GM21717 (cell line): ENCODE measurements around the gene ANKRD62.

Experiments used
- ATAC-seq: cut with Tn5 transposase; IDR thresholded peaks from one replicate; pipeline ENCODE4 v1.9.1; 2021; ENCODE audit warnings: mild to moderate bottlenecking, moderate library complexity; ENCODE audit not compliant: unreplicated experiment

ANKRD62 gene

GRCh38 chr18:12093520-12094257, at the start of gene ANKRD62:
ANKRD62 (plus strand) TSS chr18:12093843; CDS start chr18:12094018, 175 bp downstream.
- no peak for ATAC-seq

GRCh38 chr18:12044591-12044990, 49.1 kb upstream of the ANKRD62 start:
- ATAC-seq: no peak

GRCh38 chr18:12046046-12046750, 47.4 kb upstream of the ANKRD62 start:
- no peak for ATAC-seq

GRCh38 chr18:12046751-12047335, 46.8 kb upstream of the ANKRD62 start:
- ATAC-seq: no peak

- ATAC-seq: no peak
Measured at GRCh38 chr18:12048010-12048826, 45.4 kb upstream of the ANKRD62 start.

GRCh38 chr18:12048827-12049175, 44.8 kb upstream of the ANKRD62 start:
- ATAC-seq: no peak

- peak; percentile 81 for ATAC-seq
Measured at GRCh38 chr18:12049978-12050811, 43.4 kb upstream of the ANKRD62 start.

- ATAC-seq: no peak
Measured at GRCh38 chr18:12052866-12053265, 40.8 kb upstream of the ANKRD62 start.

- peak; percentile 46 for ATAC-seq
Measured at GRCh38 chr18:12053289-12053688, 40.4 kb upstream of the ANKRD62 start.

- no peak for ATAC-seq
Measured at GRCh38 chr18:12056034-12056883, 37.4 kb upstream of the ANKRD62 start.

GRCh38 chr18:12056884-12057402, 36.7 kb upstream of the ANKRD62 start:
- ATAC-seq: no peak

GRCh38 chr18:12057419-12058039, 36.1 kb upstream of the ANKRD62 start:
- ATAC-seq: no peak

GRCh38 chr18:12059334-12060181, 34.1 kb upstream of the ANKRD62 start:
- no peak for ATAC-seq

- no peak for ATAC-seq
Measured at GRCh38 chr18:12060182-12060870, 33.3 kb upstream of the ANKRD62 start.

GRCh38 chr18:12061685-12062084, 32.0 kb upstream of the ANKRD62 start:
- ATAC-seq: no peak

GRCh38 chr18:12062974-12063373, 30.7 kb upstream of the ANKRD62 start:
- no peak for ATAC-seq

GRCh38 chr18:12064086-12064763, 29.4 kb upstream of the ANKRD62 start:
- ATAC-seq: no peak
